Lower lobe of right lung (tissue), 2 donors: ENCODE data around the gene RAB39A. TPM values are rescaled to one million over a fixed set of nuclear protein-coding genes. Genes with fewer than 3 reads are reported as not detected.
A peak's percentile ranks its signal among the peaks of the same experiment; 100 is the strongest.

Source experiments
- ATAC-seq, 2 donors: fragments of 200-7000 bp; cut with Tn5 transposase; one replicate each; pipeline ENCODE4 v1.9.1; 2020 to 2022; ENCODE audit warnings: mild to moderate bottlenecking in 2 of 2, moderate library complexity in 2 of 2
- DNase-seq: peaks from one replicate; pipeline ENCODE4 v3.0.0-alpha.2; 2020
- H3K27ac ChIP-seq: fragments of 200-600 bp; one replicate; pipeline ENCODE4 v1.8.0; 2022
- H3K27me3 ChIP-seq: fragments of 200-600 bp; one replicate; pipeline ENCODE4 v1.8.0; 2022; ENCODE audit warnings: low read depth
- H3K36me3 ChIP-seq: fragments of 200-600 bp; one replicate; pipeline ENCODE4 v1.8.0; 2022; ENCODE audit warnings: mild to moderate bottlenecking
- H3K4me1 ChIP-seq: fragments of 200-600 bp; one replicate; pipeline ENCODE4 v1.8.0; 2022
- H3K4me3 ChIP-seq: fragments of 200-600 bp; one replicate; pipeline ENCODE4 v1.8.0; 2022; ENCODE audit warnings: mild to moderate bottlenecking
- H3K9me3 ChIP-seq: fragments of 200-600 bp; one replicate; pipeline ENCODE4 v1.8.0; 2022
- CTCF ChIP-seq: fragments of 200-600 bp; IDR thresholded peaks from one replicate; pipeline ENCODE4 v1.8.0; 2022; ENCODE audit warnings: antibody characterized with exemption, mild to moderate bottlenecking
- intact Hi-C: fragments of 100-400 bp; cut with DNase I; formaldehyde crosslinking; loops from one replicate; pipeline ENCODE4 v1.11.0; 2022
- total RNA-seq: library from RNA; stranded (reverse); fragmentation: NEBNext Ultra II Directional; extraction: Animal tissue kit (Norgen Biotek cat#: 25700); gene quantifications from one replicate; pipeline ENCODE4 v1.2.1, GENCODE V29; 2021
- donor health status: DM: no; HTN: yes; CAD: no; lungs with severe emphysema.

Gene RAB39A
- total RNA-seq, 1 donor from 2014 or later, result 3.1 TPM

DNA sequence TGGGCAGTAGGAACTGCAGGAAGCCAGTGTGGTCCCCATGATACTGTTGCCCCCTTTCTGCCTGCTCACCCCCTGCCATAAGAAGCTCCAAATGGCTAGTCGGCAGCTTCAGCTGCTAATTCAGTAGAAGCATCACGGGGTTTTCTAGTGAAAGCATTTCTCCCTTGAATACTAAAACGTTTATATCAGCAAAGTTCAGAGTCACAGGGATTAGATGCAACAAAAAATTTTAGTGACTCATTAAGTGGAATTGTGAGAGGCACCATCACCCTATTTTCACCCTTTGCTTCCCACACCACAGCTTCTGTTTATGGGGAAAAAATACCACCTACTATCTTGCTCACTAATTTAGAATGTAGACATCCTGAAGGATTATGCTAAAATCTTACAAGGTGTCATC lies 25.2 kb downstream of the RAB39A start:
- no peak overlapping the region for H3K27ac ChIP-seq
- no peaks in the 10 kb centered on the region for H3K4me1 ChIP-seq
- DNase-seq (no peak), ATAC-seq (no peak)
- no peak overlapping the region for H3K4me3 ChIP-seq
- H3K36me3 ChIP-seq, result no peaks in the 10 kb centered on the region
- TF ChIP-seq CTCF, result no peak
- H3K9me3 ChIP-seq, result no peaks in the 10 kb centered on the region
- no peaks in the 10 kb centered on the region for H3K27me3 ChIP-seq
- intact Hi-C loops, result no loop called here

- no peak for DNase-seq
- no peaks in the 10 kb centered on the region for H3K4me1 ChIP-seq
- H3K9me3 ChIP-seq, result no peaks in the 10 kb centered on the region
- intact Hi-C loops, result no loop called here
- H3K36me3 ChIP-seq, result no peaks in the 10 kb centered on the region
- H3K4me3 ChIP-seq, result no peak overlapping the region
- H3K27me3 ChIP-seq, result no peaks in the 10 kb centered on the region
- ATAC-seq, result no peak
- TF ChIP-seq CTCF, result no peak
- no peak overlapping the region for H3K27ac ChIP-seq
These were observed 28.3 kb downstream of the RAB39A start for GRCh38 chr11:107956543-107956942.

DNA sequence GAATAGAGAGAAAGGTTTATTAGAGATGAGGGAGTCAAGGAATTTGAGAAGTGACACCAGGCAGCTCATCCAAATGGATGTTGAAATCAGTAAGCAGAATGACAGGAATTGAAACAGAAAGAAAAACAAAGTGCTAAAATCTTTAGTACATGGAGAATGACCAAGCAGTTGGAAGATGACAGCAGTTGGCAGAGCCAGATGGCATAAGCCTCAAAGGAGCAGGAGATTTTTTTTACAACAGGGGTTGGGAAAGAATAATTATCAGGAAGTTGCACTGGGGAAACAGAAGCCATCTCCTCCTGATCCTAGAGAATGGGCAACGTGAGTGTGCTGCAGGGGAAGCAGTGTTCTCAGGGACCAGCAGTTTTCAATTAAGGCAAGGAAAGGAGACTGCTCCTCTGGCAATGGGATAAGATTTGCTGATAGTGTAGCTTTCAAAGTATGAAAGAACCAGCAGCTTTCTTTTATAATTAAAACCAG lies 28.9 kb downstream of the RAB39A start:
- DNase-seq, result no peak
- H3K27ac ChIP-seq, result no peak overlapping the region
- H3K4me3 ChIP-seq, result no peak overlapping the region
- no peaks in the 10 kb centered on the region for H3K4me1 ChIP-seq
- no peaks in the 10 kb centered on the region for H3K9me3 ChIP-seq
- intact Hi-C loops, result no loop called here
- no peaks in the 10 kb centered on the region for H3K27me3 ChIP-seq
- no peaks in the 10 kb centered on the region for H3K36me3 ChIP-seq
- no peak for TF ChIP-seq CTCF
- ATAC-seq, result peak; percentile 63 to 72

DNA sequence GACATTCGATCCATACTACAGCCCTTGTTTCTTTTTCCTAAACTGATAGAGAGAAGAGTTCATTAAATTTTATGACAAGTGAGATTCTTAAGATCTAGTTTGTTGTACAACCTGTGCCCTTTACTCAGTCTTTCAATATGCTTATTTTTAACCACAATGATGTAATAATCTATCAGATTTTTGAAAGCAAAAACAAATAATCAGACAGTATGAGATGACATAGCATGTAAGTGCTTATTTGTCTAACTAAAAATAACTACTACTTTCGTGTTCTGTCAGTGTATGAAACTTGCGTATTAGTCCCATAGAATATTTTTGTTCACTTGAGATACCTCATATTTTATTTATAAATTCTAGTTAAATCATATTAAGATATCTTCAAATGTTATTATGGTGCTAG lies 33.2 kb downstream of the RAB39A start:
- DNase-seq (no peak), ATAC-seq (no peak)
- Histone ChIP-seq H3K4me3 (no peak overlapping the region), H3K27me3 (no peaks in the 10 kb centered on the region), H3K36me3 (no peaks in the 10 kb centered on the region), H3K4me1 (no peaks in the 10 kb centered on the region), H3K9me3 (no peaks in the 10 kb centered on the region), H3K27ac (no peak overlapping the region)
- intact Hi-C loops, result no loop called here
- TF ChIP-seq CTCF, result no peak

GRCh38 chr11:107962181-107962580 lies 33.9 kb downstream of the RAB39A start:
- no peaks in the 10 kb centered on the region for H3K9me3 ChIP-seq
- no peak overlapping the region for H3K4me3 ChIP-seq
- H3K36me3 ChIP-seq, result no peaks in the 10 kb centered on the region
- no peaks in the 10 kb centered on the region for H3K4me1 ChIP-seq
- DNase-seq (no peak), ATAC-seq (no peak)
- no peak for TF ChIP-seq CTCF
- no peak overlapping the region for H3K27ac ChIP-seq
- H3K27me3 ChIP-seq, result no peaks in the 10 kb centered on the region
- intact Hi-C loops, result no loop called here

GRCh38 chr11:107963091-107963490 lies 34.8 kb downstream of the RAB39A start:
- no peak overlapping the region for H3K27ac ChIP-seq
- no peak overlapping the region for H3K4me3 ChIP-seq
- ATAC-seq (no peak), DNase-seq (no peak)
- intact Hi-C loops, result no loop called here
- no peaks in the 10 kb centered on the region for H3K27me3 ChIP-seq
- H3K36me3 ChIP-seq, result no peaks in the 10 kb centered on the region
- no peaks in the 10 kb centered on the region for H3K4me1 ChIP-seq
- no peaks in the 10 kb centered on the region for H3K9me3 ChIP-seq
- TF ChIP-seq CTCF, result no peak
